Inflammatory macrophage treated with lipopolysaccharide for 1 hour (primary cell): ENCODE data around the gene KDELR1.
"Not testable (repeated sequence)": the region's sequence is repeated elsewhere in the genome, so short reads cannot be mapped to it uniquely, and the experiment has no call there.

Experiments used
- DNase-seq, 2 donors: peaks; one replicate each; pipeline ENCODE4 v3.0.0-alpha.2; 2020 to 2022

Gene KDELR1

DNA sequence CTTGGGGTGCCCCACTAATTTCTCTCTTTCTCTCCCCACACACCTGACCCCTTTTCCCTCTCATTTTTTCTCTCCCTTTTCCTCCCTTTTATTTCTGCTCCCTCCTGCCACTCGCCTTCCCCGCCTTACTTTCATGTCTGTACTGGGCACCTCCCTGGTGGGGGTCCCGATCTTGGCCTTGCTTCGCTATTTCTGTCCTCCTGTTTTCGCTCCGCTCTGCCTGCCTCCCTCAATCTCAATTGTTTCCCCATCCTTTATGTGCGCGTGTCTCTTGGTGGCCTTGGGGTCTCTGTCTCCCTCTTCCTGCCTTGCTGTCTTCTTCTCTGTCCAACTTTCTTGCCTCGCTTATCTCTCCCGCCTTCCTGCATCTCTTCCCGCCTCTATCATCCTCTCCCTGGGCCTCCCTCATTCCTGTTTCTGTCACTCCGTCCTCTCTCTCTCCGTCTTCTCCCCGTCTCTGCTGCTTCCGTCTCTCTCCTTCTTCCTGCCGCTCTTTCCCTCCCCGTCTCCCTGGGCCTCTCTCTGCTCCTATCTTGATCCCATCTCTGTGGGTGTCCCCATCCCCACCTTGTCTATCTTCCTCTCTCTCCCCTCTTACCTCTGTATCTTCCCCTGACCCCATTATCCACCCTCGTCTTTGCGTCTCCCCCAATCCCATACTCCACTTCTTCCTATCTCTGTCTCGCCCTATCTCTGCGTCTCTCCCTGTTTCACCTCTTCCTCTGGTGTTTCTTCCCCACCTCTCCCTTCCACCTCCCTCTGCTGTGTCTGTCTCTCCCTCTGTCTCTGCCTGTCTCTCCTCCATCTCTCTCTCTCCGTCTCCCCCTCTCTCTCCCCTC lies 6.1 kb upstream of the KDELR1 start:
- DNase-seq, result no peak

DNA sequence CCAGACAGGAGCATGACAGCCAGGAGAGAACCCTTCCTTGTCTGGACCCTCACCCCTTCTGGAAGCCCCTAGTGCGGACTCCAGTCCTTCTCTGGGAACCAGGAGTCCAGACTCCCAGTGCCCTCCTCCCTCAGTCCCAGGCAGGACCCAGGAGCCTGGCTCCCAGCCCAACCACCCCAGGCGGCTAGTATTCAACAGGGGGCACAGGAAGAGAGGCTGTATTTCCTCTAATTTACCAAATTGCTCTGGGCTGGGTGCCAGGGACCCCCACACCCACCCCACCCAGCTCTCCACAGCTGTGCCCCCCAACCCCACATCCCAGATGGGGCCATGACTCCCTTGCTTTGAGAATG lies 5.4 kb upstream of the KDELR1 start:
- no peak for DNase-seq

DNA sequence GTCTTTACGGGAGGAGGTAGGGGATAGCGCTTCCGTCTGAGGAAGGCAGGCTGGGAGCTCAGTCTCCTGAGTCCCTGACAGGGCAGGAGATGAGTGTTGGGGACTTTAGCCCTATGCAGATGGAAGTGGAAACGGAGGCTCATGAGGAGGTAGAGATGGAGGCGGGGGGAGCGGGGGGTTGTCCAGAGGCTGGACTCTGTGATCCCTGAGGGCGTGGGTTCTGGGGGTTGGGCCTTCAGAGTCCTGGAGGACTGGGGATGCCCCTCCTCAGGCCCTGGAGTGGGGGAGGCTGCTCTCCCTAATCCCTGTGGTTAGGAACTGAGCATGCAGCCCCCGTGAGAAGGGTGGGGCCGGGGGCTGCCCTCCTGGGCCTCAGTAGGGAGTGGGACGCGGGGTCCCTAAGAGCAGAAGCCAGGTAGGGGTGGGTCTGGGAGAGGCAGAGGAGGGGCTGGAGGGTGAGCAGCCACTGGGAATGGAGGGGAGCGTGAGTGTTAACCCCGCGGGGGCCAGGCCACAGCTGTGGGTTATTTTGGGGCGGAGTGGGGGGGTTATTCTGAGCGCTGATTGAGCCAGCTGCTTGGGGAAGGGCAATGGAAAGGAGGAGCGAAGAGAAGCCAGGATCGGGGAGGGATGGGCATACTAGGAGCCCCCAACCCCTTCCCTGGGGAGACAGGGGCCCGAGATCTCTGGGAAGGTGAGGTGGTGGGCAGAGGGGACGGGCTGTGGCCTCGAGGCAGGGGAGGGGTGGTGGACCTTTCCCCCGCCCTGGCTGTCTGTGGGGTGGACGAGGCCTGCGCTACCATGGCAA lies 4.9 kb upstream of the KDELR1 start:
- DNase-seq, result no peak

DNA sequence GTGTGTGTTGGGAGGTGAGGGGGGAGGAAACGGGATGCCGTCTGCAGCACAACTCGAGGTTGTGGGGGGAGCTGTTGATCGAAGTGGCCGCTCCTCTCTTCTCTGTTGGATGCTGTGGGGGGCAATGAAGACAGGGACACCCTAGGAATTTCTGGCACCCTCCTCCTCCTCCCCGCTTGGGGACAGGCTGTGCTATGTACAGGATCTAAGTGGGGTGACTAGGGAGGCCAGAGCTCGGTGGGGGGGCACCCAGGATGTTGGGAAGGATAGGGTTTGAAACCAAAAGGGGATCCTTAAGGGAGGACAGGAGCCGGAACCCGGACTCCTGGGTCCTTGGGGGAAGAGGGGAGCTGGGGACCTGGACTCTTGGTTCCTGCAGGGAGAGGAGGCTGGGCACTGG lies 4.1 kb upstream of the KDELR1 start:
- no peak for DNase-seq

DNA sequence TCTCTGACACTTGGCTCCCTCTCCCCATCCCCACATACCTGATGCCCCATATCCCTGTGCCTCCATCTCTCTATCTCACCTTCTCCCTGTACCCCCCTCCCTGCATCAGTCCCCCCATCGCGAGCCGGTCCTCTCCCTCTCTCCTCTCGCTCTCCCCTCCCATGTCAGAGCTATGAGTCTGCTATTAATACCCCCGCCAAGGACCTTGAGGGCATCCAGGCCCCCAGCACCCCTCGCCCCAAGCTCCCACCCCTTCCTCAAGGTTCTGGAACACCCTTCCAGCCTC lies 3.8 kb upstream of the KDELR1 start:
- DNase-seq, result no peak

DNA sequence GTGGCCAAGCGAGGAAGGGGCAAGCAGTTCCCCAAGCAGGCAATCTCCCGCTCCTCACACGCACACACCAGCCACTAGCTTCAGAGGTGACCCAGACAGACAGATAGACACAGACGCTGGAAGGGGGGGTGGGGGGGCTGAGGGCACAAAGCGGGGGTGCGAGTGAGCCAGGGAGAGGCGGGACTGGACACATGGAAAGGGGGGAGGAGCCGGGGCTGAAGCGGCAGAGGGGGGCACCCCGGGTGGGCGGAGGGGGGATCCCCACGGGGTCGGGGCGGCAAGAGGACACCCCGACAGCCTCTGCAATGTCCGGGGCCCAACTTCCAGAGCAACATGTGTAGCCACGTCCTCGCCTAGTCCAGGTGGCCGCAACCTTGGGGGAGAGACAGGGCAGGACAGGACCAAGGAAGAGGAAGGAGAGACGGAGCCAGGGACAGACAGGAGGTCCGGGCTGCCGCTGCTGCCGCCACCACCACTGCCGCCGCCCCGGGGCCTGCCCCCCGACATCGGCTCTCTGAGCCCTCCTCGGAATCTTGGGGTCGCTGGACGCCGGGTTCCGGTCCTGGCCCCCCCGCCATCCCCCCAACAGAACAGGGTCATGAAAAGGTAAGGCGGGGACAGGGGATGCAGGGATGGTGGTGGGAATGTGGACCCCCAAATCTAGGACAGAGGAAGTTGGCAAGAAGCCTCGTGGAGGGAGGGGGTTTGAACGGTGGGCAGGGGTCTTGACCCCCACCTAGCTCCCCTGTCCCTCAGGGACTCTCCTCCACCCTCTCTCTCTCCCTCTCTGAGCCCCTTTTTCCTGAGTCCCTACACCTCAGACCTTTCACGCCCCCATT lies 3.2 kb upstream of the KDELR1 start:
- no peak for DNase-seq

DNA sequence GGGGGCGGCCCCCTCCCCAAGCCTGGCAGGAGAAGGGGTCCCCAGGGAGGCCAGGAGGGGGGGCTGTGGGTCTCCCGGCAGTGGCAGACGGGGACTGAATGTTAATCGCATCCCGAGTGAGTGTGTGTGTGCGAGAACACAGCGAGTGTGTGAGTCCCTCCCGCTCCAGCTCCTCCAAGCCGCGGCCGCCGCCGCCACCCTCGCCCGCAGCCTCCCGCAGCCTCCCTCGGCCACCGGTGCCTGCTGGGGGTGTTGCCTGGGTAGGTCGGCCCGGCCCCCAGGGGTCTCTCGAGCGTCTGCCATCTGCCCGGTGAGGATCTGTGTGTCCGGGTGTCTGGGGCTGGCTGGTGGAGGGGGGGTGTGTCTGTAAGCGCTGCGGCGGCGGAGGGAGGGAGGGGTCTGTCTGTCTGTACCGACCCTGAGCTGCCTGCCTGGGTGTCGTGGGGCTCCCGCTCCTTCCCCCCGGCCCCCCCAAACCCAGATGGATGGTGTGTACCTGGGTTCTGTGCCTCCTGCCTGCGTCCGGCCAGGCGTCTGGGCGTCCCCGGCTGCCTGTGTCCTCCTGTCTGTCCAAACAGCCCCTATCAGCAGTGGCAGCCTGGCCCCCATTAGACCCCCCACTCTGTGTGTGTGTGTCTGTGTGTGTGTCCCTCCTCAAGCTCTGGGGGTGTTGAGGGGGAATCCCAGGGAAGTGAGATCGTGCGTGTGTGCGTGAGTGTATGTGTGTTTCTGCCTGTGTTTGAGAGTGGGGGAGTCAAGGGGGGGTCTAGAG lies 2.4 kb upstream of the KDELR1 start, which contains the start of gene GRIN2D:
GRIN2D (plus strand) TSS at position 110 of the 772 bp plus-strand sequence. CDS start 4,725 bp downstream, outside the sequence.
- DNase-seq, result no peak

DNA sequence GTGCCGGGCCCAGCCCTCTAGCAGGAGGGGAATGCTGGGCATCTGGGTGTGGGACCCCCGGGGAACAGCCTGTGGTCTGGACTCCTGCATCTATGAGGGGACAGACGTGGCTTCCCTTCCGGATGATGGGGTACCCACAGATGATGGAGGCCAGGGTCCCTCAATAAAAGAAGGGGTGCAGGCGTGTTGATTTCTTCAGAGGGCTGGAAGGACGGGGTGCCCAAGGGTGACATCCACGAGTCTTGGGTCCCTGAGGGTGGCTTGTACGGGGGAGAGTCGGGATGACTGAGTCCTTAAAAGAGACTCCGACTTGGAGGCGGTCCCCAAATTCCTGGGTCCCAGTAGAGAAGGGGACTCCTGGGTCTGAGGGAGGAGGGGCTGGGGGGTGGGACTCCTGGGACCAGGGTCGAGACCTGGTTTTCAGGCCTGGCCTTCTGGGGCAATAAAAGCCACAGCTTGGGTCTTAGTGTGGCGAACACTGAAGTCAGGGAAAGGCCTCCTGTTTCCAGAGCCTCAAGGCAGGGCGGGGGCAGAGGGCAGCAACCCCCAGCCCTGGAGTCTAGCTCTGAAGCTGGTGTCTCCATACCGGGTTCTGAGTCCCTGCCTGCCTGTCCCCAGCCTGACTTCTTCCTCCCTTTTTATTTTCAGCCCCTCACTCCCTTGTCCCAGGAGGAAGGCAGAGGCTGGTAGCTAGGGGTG lies 1.7 kb upstream of the KDELR1 start:
- DNase-seq, result no peak

DNA sequence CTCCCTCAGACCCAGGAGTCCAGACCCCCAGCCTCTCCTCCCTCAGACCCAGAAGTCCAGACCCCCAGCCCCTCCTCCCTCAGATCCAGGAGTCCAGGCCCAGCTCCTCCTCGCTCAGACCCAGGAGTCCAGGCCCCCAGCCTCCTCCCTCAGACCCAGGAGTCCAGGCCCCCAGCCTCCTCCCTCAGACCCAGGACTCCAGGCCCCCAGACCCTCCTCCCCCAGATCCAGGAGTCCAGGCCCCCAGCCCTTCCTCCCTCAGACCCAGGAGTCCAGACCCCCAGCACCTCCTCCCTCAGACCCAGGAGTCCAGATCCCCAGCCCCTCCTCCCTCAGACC lies 624 bp upstream of the KDELR1 start:
- DNase-seq, result not testable (repeated sequence)

DNA sequence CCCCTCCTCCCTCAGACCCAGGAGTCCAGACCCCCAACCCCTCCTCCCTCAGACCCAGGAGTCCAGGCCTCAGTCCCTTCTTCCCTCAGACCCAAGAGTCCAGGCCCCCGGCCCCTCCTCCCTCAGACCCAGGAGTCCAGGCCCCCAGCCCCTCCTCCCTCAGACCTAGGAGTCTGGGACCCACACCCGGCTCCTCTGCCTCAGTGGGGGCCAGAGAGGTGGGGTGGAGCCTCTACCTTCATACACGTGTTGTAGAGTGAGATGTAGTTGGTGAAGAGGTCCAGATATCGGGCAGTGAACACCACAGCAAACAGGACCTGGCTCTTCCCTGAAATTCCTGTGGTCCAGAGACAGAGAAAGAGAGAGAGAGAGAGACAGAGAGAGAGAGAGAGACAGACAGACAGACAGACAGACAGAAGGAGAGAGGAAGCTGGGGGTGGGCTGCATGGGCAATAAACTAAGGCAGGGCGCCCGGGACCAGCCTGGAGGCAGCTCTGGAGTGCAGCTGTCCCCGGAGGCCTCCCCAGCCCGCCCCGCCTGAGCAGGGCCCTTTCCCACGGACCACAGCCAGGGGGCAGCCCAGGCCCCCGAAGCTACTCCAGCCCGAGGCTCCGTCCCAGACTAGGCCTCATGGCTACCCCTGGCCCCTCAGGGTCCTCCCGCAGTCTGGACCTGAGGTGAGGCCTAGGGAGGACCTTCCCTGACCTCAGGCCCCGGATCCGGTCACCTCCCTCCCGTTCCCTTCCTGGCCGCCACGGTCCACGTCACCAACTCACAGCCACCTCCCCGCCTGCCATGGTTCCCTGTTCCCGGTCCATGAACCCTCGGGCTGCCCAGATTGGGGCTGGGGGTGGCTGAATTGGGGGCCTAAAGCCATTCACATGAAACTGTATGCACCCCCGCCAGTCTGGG lies 907 bp downstream of the KDELR1 start:
- DNase-seq, result peak; percentile 40 to 54

DNA sequence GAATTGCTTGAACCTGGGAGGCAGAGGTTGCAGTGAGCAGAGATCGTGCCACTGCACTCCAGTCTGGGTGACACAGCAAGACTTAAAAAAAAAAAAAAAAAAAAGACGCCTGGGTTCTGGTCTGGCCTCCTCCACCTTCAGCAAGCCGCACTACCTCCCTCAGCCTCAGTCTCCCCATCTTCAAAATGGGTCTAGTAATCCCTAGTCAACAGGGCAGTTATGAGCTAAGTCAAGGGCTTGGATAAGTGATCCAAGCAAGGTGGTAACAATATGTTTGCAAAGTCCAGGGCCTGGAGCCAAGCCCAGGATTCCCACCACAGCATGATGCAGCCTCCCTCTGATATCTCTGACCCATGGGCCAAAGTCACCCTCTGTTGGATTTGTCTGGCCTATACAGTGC lies 4.4 kb downstream of the KDELR1 start:
- no peak for DNase-seq

DNA sequence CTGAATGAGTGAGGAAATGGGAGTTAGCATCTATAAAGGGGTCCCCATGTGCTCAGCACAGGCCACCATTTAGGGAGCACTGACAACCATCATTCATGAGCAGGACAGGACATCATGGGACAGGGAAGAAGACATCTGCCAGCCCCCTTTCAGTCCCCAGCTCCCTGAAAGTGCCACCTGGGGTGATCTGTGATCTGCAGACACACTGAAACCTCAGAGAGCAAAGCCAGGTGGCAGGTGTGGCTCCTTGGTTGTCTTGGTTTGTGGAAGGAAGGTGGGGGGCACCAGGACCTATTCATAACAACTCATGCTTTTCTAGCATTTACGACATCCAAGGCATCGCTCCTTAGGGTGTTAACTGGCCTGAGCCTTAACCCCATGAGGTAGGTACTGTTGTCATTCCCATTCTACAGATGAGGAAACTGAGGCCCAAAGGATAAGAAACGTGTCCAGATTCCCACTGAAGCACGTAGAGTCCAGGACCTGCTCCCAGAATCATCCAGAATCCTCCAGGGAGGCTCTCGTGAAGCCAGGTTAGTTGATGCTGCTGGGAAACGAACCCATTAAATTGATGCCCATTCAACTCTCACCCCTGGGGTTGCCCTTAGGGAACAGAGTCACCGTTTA lies 5.8 kb downstream of the KDELR1 start:
- DNase-seq, result no peak

DNA sequence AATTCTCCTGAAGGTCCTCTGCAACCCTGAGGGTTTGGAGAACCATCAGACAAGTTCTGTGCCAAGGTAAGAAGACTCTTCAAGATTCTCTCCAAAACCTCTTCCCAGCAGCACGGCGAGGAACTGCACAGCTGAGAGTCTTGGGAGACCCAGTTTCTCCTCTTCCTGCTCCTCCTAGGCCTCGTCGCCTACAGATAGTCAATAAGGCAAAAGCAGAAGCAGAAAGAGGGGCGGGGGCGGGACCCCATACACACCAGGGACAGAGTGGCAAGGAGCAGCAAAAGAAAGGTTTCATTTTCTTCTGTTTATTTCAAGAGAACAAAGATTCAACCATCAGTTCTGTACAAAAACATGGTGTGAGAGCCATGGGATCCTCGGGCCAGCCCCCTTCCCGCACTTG lies 9.1 kb downstream of the KDELR1 start:
- peak; percentile 12 to 36 for DNase-seq

DNA sequence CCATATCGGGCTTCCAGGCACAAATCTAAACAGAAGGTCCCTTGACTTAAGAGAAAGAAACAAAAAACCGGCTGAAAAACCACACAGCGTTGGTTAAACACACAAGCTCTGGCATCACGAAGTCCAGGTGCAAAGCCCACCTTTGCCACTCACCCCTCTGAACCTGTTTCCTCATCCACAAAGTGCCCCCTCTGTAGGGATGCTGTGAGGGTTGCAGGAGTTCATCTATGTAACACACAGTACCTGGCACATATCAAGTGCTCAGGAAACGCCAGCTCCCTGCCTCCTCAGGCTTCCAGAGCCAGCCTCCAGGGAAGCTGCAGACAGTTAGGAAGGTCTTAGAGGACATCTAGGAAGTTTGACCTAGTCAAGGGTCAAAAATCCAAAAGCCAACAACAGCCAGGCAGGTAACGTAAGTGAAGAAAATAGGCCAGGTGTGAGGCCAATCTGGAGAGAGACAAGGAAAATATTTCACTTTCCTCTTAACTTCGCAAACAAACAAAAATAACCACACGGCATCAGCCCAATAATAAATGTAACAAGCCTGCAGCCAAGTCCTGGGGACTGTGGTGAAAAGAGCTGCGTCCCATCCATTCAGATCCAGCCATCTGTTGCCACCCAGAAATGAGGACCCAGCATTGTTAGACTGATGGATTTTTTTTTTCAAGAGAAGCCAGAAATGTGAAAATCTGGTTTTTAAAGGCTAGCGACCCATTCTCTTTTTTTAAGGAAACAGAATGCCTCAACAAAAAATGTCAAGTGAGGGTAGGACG lies 10.0 kb downstream of the KDELR1 start:
- DNase-seq, result no peak

DNA sequence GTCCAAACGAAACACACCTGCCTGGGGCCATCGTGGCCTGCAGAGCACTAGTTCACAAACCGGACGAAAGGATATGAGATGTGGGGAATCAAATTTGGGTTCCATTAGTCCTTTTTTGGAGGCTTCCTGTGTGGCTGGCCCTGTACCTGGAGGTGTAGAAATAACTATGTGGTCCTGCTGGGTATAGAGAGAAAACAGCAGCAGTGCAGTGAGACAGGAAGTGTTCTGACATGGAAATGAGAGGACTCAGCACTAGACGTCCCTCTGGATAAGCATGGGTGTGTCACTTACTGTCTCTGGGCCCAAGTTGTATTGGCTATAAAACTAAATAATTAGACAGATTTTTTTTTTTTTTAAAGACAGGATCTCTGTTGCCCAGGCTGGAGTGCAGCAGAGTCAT lies 12.3 kb downstream of the KDELR1 start:
- no peak for DNase-seq

DNA sequence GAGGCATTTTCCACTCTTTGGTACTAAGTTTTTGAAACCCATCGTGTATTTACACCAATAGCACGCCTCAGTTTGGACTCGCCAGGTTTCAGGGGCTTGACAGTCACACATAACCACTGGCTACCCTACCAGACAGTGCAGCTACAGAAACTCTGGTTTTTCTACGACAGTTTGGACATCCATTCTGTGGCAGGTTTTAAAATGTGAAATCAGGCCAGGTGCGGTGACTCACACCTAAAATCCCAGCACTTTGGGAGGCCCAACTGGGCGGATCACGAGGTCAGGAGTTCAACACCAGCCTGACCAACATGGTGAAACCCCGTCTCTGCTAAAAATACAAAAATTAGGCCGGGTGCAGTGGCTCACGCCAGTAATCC lies 13.2 kb downstream of the KDELR1 start:
- no peak for DNase-seq

DNA sequence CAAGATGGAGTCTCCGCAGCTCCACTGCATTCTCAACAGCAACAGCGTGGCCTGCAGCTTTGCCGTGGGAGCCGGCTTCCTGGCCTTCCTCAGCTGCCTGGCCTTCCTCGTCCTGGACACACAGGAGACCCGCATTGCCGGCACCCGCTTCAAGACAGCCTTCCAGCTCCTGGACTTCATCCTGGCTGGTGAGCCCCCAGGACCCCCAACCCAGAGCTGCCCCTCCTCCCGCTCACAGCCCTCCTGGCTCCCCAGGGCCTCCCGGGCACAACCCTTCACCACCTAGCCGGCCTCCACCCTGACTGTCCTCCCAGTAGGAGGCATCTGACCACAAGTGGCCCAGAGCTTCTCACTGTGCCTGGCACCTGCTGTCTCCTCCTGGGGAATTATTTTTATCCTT lies 17.8 kb downstream of the KDELR1 start:
- no peak for DNase-seq

DNA sequence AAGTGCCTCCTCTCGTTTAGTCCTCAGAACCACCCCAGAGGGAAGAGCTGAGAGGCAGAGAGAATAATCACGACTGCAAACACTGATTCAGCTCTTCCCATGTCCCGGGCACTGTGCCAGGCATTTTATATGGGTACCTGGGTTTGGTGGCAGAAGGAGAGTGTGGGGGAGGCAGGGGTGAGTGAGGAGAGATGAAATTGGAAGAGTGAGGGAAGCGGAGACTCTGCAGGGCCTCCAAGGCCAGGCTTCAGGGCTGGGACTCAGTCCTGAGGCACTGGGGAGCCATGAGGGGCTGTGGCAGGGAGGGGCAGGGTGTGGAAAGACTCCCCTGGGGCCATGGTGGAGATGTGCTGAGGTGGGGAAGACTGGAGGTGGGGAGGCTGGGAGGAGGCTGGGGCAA lies 18.4 kb downstream of the KDELR1 start:
- no peak for DNase-seq

DNA sequence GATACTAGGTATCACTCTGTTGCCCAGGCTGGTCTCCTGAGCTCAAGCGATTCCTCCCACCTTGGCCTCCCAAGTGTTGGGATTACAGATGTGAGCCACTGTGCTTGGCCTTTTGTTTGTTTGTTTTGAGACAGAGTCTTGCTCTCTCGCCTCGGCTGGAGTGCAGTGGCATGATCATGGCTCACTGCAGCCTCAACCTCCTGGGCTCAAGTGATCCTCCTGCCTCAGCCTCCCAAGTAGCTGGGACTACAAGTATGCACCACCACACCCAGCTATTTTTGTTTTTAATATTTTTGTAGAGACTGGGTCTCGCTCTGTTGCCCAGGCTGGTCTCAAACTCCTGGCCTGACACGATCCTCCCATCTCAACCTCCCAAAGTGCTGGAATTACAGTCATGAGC lies 19.6 kb downstream of the KDELR1 start:
- DNase-seq, result not testable (repeated sequence)

DNA sequence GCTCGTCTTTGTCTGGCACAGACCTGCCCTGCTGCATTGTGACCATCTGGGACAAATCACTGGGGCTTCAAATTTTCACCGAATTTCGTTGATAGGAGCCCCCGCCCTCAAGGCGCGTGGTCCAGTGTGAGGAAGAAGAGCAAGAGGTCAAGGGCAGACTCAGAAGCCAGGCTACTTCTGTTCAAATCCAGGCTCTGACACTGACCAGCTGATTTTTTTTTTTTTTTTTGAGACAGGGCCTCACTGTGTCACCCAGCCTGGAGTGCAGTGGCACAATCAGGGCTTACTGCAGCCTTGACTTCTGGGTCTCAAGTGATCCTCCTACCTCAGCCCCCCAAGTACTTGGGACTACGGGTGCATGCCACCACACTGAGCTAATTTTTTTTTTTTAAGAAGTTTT lies 20.0 kb downstream of the KDELR1 start:
- no peak for DNase-seq
